ENCODE results near the gene TMEM115.
A peak's percentile ranks its signal among the peaks of the same experiment; 100 is the strongest.

Gene TMEM115

DNA sequence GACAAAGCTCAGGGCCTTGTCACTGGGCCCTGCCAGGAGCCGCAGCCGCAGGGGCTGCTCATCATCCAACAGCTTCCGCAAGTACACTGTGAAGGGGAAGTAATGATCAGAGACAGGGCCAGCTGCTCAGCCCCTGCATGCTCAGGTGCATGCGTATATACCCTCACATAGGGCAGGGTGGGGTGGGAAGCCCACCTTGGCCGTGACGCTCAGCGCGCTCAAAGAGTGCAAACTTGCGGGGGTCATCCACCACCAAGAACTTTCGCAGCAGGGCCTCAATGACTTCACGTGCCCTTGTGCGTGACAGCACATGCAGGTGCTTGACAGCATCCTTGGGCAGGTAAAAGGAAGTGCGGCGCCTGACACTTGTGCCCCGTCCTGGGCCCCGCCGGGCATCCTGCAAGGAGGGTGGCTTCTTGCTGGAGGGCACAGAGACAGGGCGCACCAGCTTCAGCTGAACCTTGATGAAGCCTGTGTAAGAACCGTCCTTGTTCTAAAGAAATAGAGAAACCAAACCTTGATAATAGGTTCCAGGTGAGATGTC is 27.9 kb downstream of the TMEM115 start:
- no peak for DNase-seq (ENCODE audit: low read depth)

- no peak for DNase-seq (ENCODE audit: low read depth)
Observed at GRCh38 chr3:50330330-50330729, 29.0 kb downstream of the TMEM115 start.

DNA sequence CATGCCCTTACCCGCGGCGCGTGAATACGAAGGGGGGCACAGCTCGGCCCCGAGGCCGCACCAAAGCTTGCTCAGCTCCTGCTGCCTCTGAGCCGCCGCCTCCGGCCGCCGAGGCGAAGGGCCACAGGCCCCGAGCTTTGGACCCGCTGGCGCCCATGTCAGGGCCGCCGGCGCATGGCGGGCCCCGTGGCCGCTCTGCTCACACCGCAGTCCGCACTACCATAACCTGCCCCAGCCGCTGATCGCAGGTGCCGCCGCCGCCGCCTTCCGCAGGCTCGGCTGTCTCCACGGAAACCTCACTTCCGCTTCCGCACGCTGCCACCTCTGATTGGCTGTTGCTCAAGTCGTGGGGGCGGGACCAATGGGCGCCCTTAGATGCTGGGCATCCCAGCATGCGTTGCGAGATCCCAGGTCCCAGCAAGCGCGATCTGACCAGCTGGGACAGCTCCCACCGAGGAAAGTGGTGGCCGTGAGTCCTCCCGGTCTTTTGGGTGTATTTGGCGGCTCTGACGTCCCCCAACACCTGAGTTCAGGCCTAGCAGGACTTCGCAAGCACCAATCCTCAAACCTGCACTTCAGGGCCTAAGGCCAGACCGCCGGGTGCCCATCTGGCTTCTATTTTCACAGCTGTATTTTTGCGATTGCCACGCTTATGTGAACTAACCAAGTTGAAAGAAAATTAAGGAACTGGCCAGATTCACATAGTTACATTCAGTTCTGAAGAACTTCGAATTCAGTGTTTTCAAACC is 31.2 kb downstream of the TMEM115 start, which contains the start of gene TUSC2:
Gene TUSC2, minus strand, starts transcription at position 281 of the 749 bp plus-strand sequence. Its CDS starts 124 bp downstream, at position 157.
- peak; percentile 93 for DNase-seq (ENCODE audit: low read depth)

GRCh38 chr3:50327129-50327528 is 32.2 kb downstream of the TMEM115 start:
- no peak for DNase-seq (ENCODE audit: low read depth)

DNA sequence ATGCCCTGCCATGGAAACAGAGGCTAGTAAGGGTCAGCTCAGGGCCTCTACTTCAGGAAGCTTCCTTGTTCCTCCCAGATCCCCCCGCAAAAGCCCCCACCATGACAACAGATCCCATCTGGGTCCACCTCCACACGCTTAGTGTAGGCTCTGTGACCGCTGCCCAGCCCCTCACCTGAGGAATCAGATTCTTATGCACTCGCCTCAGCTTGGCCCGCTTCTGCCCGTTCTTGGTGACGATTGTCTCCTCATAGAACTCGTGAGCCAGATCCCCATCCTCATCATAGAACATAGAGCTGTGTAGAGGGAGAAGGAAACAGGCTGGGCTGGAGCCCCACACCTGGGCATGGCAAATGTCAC is 33.2 kb downstream of the TMEM115 start:
- DNase-seq (ENCODE audit: low read depth) = no peak

- no peak for DNase-seq (ENCODE audit: low read depth)
Observed at GRCh38 chr3:50325497-50326181, 33.7 kb downstream of the TMEM115 start.

- DNase-seq (ENCODE audit: low read depth) = no peak
Observed at GRCh38 chr3:50325113-50325480, 34.2 kb downstream of the TMEM115 start.

GRCh38 chr3:50324351-50325112 is 34.8 kb downstream of the TMEM115 start:
- peak; percentile 43 for DNase-seq (ENCODE audit: low read depth)

DNA sequence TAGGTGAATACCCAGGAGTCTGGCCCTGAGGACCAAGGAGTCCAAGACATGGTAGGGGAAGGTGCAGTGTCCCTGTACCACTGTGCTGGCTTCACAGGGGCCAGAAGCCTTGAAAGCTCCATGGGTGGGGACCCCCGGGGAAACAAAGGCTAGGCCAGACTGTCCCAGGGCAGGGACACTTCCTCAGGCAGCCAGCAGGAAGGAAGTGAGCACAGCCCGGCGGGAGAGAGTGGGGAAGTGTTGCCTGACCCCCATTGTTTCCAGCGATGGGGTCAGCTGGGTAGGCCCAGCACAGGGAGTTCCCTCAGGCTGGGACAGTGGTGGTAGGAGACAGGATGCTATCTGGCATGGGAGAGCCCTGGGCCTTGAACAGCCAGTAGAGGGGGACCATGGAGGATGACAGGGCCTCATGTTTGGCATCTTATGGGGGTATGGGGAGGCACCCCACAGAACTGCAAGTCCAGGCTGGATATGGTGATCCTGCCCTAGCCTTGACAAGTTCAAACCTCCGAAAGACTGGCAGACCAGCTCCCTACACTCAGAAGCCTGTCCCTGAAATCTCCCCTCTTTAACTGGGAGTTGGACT is 35.6 kb downstream of the TMEM115 start:
- DNase-seq (ENCODE audit: low read depth) = no peak

DNA sequence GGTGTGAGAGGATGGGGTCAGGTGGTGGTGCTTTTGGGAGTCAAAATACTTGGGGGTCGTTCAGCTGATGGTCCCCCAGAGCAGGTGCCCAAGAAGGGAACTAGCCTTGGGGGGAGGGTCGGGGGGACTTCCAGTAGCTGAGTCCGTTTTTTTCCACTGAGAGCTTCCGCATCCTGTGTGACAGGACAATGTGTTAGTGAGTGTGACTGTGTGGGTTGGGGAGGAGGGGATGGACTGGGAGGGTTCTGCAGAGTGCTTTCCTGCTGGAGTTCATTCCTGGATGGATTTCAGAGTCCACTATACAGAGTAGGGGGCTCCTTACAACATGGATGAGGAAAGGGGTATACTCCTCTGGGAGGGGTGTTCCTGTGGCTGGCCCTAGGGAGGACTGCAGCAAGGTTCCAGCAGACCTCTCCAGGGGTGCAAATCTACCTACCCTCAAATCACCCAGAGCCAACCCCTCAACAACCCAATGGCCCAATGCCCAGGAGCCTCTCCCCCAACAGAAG is 36.2 kb downstream of the TMEM115 start:
- no peak for DNase-seq (ENCODE audit: low read depth)

DNA sequence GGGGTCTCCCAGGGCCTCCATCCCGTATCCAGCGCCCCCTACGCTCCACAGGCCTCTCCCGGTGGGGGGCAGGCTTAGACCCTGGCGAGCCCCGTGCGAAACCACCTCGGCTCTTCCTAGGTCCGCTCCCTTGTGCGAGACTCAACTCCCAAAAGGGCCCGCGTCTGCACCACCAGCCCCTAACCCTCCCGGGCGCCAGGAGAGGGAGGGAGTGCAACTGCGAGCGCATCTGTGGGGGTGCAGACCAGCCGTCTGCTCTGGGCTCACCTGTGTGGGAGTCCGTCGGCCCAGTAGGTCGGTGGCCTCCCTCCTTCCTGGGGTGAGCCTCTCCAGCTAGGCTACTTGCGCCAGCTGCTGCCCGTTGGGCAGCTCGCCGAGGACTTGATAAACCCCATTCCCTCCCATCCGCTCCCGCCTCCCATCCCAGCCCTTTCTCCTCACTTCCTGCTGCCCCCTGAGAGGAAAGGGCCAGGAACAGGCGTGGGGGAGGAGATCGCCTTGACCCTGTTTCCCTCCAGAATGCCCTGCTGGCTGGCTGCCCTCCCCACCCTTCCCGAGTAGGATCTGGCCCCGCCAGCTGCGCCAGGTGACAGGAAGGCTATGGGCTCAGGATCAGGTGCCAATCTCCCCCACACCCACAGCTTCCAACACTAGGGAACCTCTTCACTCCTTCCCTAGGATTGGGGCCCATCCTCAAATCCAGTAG is 36.8 kb downstream of the TMEM115 start, which contains the start of gene HYAL2:
Gene HYAL2, minus strand, starts transcription at position 360 of the 706 bp plus-strand sequence. CDS start 2,256 bp downstream, outside the sequence.
- no peak for DNase-seq (ENCODE audit: low read depth)

DNA sequence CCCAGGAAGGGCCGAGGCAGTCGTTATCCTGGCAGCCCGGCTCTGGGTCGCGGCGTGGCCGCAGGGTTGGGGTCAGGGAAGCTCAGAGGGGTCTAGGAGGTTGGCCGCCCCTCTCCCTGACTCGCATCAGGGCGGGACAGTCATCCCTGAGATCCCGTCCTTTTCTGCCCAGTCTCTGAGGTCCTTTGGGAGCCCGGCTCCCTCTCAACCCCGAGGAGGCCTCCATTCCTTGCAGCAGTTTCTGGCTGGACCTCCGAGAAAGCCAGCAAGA is 37.3 kb downstream of the TMEM115 start:
- no peak for DNase-seq (ENCODE audit: low read depth)

DNA sequence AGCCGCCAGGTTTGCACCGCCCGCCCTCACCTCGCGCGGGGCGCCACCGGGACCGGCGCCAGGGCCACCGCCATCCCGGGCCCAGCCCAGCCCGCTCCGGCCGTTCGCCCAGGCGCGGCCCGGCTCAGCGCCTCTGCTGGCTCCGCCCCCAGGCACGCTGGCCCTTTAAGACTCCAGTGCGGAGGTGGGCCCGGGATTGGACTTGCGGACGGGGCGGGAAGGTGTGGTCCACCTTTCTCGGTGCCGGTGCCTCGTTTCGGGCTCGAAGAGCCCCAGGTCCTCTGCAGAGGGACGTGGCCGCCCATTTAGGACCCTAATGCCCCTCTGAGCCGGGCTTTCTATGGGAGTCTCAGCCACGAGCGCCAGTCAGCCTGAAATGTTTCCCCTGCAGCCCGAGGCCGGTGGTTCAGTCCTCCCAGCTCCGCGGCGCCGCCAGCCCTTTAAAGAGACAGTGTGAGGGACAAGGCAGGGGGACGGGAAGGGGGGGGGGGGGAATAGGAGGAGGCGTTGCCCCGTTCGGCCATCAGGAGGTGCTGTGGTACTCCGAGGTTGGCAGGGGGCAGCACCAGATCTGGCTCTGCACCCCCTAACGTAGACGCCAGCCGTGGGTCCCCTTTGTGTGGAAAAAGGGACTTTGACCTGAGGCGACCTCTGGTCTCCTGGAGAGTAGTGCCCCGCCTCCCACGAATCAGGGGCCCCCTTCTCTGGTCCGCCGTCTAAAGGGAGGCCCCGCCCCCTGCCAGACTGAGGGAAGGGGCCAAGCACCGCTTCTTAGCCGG is 37.8 kb downstream of the TMEM115 start:
- DNase-seq (ENCODE audit: low read depth) = peak; percentile 85

GRCh38 chr3:50320853-50321335 is 38.4 kb downstream of the TMEM115 start:
- peak; percentile 70 for DNase-seq (ENCODE audit: low read depth)

DNA sequence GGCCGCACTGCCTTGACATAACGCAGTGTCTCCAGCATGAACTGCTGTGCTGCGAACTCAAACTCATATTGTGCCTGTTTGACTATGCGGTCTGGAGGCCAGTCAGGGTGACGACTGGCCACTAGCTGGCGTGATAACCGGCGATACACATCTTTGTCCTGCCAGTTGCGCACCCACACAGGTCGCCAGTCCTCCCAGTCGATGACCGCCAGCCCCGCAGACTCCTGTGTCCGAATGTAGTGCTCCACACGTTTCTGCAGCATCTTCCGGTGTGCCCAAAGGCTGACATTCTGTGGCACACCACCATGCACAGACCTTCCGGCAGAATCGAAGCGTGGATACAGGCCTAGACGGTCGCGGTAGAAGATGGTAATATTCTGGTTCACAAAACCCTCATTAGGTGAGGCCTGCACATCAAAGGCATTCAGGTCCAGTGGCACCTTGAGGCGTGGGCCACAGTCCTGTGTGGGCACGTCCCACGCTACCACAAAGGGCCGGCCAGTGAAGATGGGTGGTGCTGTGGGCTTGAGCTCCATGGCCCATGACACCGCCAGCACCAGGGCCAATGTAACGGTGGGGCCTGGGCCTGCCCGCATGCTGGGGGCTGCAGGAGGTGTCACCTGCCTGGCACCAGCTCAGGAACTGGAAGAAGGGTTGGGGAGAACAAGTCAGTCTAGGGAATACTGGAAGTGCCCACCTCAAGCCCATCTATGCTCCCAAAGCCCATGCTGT is 39.3 kb downstream of the TMEM115 start:
- no peak for DNase-seq (ENCODE audit: low read depth)

- DNase-seq (ENCODE audit: low read depth) = no peak
Observed at GRCh38 chr3:50319181-50319893, 40.0 kb downstream of the TMEM115 start.

DNA sequence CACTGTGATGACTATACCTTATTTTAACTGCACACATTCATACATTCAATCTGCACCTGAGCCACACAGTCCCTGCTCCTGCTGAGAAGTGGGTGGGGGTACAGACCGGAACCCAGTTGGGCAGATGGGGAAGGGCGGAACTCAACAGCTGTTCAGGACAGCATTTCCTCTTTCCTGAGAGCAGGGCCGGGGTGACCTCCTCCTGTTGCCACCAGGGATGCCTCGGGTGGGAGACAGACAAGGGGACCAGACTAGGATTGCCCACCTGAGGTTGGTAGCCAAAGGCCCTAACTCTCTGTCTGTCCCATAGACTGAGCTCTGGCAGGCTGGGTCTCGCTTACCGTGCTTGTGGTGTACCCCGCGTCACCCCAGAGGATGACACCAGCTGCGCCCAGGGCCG is 40.7 kb downstream of the TMEM115 start:
- DNase-seq (ENCODE audit: low read depth) = no peak

- no peak for DNase-seq (ENCODE audit: low read depth)
Observed at GRCh38 chr3:50318163-50318562, 41.2 kb downstream of the TMEM115 start.

GRCh38 chr3:50317300-50317699 is 42.0 kb downstream of the TMEM115 start:
- DNase-seq (ENCODE audit: low read depth) = no peak
